ENCODE measurements around the gene TGFBR3. TPM values are rescaled to one million over a fixed set of nuclear protein-coding genes. Genes with fewer than 3 reads are reported as not detected.
A peak's percentile ranks its signal among the peaks of the same experiment; 100 is the strongest.

Gene TGFBR3
- total and polyA plus RNA-seq, 9 of the 15 experiments (the other 6 are each of a cell fraction or from before 2014, with no cell fraction given), result 3.6 to 32.4 (median 15.6) TPM

DNA sequence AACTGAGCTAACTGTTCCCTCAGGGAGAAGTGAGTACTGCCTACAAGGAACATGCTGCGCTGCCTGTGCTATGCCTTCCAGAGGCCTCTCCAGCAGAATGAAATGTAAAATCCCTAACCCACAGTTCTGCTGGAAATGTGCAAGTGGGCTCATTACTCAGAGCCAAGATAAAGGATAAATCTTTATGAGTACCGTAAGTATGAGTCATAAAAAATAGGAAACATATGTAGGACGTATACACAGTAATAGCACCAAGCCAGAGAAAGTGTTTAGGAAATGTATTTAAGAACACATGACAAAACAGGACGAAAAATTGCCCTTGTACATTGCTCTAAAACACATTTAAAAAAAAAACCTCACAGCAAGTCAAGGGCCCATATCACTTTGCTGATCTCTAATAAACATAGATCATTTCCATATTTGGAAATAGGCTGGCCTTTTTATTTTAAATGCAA is 104.6 kb downstream of the TGFBR3 start:
- CTCF ChIA-PET (ENCODE audit: low intra/inter-chr PET ratio), result no interaction called here
- 38% methylated on average over 4 of the region's 4 CpGs for WGBS (ENCODE audit: insufficient coverage, low coverage, missing lambda C conversion rate)
- no peak for FAIRE-seq
- no peak overlapping the region for H2AFZ ChIP-seq (ENCODE audit: low read depth, low read length)
- H3K4me3 ChIP-seq, result no peak overlapping the region
- no peak overlapping the region for H3K4me2 ChIP-seq (ENCODE audit: insufficient read depth, low read length)
- 0 out of 5 replicates have a peak, but pooled peaks cover 0 to 4% of the 10 kb centered on the region in 2 experiments for H3K4me1 ChIP-seq (replicated peaks in 1 of 2; ENCODE audit: control insufficient read depth in 2 of 2, insufficient read depth in 2 of 2, low read length in 2 of 2)
- in situ Hi-C loops (cut with MboI) (no loop called here), intact Hi-C loops (cut with micrococcal nuclease) (no loop called here)
- peaks cover 11% of the 10 kb centered on the region; the same call in 1 of the 3 replicates for H3K36me3 ChIP-seq (ENCODE audit: control insufficient read depth, insufficient read depth, low read length)
- H3K9ac ChIP-seq (ENCODE audit: insufficient read depth in 1 of 2, low read depth in 2 of 2, low read length in 2 of 2), result no peak overlapping the region
- ATAC-seq, result peak; percentile 44; the same call in 2 of the 3 replicates
- no peaks in the 10 kb centered on the region for H3K79me2 ChIP-seq (ENCODE audit: control insufficient read depth, insufficient read depth, low read length)
- DNase-seq (ENCODE audit: extremely low read depth in 1 of 4, low spot score in 3 of 4), result no peak
- H3K9me3 ChIP-seq (replicated peaks; ENCODE audit: control insufficient read depth, insufficient read depth, low read depth, low read length), result no peaks in the 10 kb centered on the region
- BruUV-seq (replicated peaks), result no TSS peak
- H4K20me1 ChIP-seq (replicated peaks; ENCODE audit: control insufficient read depth, insufficient read depth, low read length), result no peaks in the 10 kb centered on the region
- POLR2A ChIA-PET, result interaction anchor here (0.6 to 1.1 kb wide), 4 partner anchors 10 to 29 kb away, joined by 3 read pairs; no protein-coding TSS in a partner anchor
- no peaks in the 10 kb centered on the region for H3K9me1 ChIP-seq (ENCODE audit: control insufficient read depth, insufficient read depth, low read length)
- H3K27ac ChIP-seq (ENCODE audit: extremely low read depth, low read depth, low read length), result no peak overlapping the region
- H3K27me3 ChIP-seq (ENCODE audit: control insufficient read depth in 2 of 2, insufficient read depth in 2 of 2, low read length in 2 of 2), result no peaks in the 10 kb centered on the region
- TF ChIP-seq, protein P1, sequence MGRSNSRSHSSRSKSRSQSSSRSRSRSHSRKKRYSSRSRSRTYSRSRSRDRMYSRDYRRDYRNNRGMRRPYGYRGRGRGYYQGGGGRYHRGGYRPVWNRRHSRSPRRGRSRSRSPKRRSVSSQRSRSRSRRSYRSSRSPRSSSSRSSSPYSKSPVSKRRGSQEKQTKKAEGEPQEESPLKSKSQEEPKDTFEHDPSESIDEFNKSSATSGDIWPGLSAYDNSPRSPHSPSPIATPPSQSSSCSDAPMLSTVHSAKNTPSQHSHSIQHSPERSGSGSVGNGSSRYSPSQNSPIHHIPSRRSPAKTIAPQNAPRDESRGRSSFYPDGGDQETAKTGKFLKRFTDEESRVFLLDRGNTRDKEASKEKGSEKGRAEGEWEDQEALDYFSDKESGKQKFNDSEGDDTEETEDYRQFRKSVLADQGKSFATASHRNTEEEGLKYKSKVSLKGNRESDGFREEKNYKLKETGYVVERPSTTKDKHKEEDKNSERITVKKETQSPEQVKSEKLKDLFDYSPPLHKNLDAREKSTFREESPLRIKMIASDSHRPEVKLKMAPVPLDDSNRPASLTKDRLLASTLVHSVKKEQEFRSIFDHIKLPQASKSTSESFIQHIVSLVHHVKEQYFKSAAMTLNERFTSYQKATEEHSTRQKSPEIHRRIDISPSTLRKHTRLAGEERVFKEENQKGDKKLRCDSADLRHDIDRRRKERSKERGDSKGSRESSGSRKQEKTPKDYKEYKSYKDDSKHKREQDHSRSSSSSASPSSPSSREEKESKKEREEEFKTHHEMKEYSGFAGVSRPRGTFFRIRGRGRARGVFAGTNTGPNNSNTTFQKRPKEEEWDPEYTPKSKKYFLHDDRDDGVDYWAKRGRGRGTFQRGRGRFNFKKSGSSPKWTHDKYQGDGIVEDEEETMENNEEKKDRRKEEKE (IDR thresholded peaks at IDR 0.05; ENCODE audit: borderline replicate concordance in 1 of 2, control insufficient read depth in 1 of 2, low read depth in 2 of 2, low read length in 1 of 2), result no peak
- TF ChIP-seq SREBF2 (CRISPR knock-in tag; IDR thresholded peaks at IDR 0.05) (no peak), MEIS2 (IDR thresholded peaks at IDR 0.05; ENCODE audit: partially characterized antibody) (peak; percentile 32), CBX1 (IDR thresholded peaks at IDR 0.05; ENCODE audit: low read depth) (no peak), JUND (IDR thresholded peaks at IDR 0.05; ENCODE audit: borderline replicate concordance, low read depth, low read length) (peak; percentile 73), JUND (tag; IDR thresholded peaks at IDR 0.05; ENCODE audit: borderline replicate concordance, low read depth, low read length) (peak; percentile 66; the same call in 1 of the 3 replicates), NRF1 (conservative IDR thresholded peaks at IDR 0.05 in 1 of 2, IDR thresholded peaks at IDR 0.05 in 1 of 2) (no peak), ARID1B (IDR thresholded peaks at IDR 0.05) (peak; percentile 29; the same call in 1 of the 2 replicates), SMARCE1 (IDR thresholded peaks at IDR 0.05) (0 out of 2 replicates have a peak, but pooled peaks have one; percentile 40), JUN (IDR thresholded peaks at IDR 0.05; ENCODE audit: borderline replicate concordance, low read depth, low read length) (0 out of 2 replicates have a peak, but pooled peaks have one; percentile 33), JUN (CRISPR knock-in tag; IDR thresholded peaks at IDR 0.05; ENCODE audit: borderline replicate concordance) (no peak), SMARCA4 (IDR thresholded peaks at IDR 0.05) (0 out of 2 replicates have a peak, but pooled peaks have one; percentile 13), SRF (CRISPR knock-in tag; IDR thresholded peaks at IDR 0.05) (peak in 1 of 2 experiments; percentile 47; a peak in 1 of 4 replicates), FOS (IDR thresholded peaks at IDR 0.05; ENCODE audit: extremely low read depth, insufficient read length) (peak; percentile 10)
- TF ChIP-seq, protein P2, sequence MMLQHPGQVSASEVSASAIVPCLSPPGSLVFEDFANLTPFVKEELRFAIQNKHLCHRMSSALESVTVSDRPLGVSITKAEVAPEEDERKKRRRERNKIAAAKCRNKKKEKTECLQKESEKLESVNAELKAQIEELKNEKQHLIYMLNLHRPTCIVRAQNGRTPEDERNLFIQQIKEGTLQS (IDR thresholded peaks at IDR 0.05), result peak; percentile 75
- TF ChIP-seq, protein P2 (CRISPR knock-in tag; conservative IDR thresholded peaks at IDR 0.05), result no peak
